Superior temporal gyrus (tissue), 1 donor: ENCODE data around the gene MCM3AP.

Experiments
- DNase-seq: peaks from one replicate; pipeline ENCODE4 v3.0.0-alpha.2; 2016; ENCODE audit errors: extremely low spot score

Gene MCM3AP

DNA sequence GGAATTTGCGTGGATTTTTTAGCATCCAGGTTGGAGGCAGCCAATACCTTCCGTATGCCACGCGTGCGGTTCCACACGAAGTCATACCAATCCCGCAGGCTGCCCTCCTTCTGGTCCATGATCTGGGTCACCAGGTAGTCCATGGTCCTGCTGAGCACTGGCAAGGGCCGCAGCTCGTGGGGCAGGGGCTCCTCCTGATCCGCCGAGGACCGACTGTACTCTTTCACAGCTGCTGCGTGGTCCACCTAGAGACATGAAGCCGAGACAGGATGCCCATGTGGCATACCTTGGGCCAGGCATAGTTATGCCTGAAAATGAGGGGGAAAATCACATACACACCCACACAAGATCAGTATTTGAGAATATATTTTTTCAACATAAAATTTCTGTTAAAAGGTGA lies 12.1 kb downstream of the MCM3AP start:
- no peak for DNase-seq

DNA sequence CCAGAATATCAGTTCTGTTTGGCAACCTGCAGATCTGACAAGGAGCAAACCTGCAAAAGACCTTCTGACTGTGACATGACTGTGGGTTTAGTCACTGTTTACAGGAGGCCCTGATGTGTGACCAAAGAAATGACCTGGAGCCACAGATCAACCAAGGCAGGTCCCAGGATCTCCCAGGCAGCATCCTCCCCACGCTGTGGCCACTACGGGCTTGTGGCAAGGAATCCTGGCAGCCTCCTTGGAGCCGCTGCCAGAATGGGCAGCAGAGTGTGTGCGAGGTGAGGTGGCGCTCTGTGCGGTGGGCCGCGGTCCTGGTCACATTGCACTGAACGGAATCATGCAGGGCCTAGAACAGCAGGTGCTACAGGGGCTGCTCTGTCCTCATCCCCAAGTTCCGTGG lies 15.9 kb downstream of the MCM3AP start:
- no peak for DNase-seq

GRCh38 chr21:46268371-46268770 lies 17.0 kb downstream of the MCM3AP start:
- DNase-seq = no peak

DNA sequence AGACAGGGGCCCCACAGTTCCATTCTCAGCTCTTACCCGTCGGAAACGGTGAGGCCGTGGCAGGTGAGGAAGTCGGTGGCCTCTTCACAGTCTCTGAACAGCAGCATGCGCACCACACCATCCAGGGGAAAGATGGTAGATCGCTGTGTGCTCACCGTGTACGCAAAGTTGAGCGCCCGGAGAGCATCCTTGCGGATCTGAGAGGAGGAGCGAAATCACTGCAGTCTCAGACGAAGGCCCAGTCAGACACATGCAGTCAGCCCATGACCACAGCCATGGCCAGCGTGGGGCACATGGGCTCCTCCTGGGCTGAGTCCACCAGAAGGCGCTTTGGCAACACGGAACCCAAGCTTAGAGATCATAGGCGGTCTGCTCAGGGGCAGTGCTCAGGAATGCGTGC lies 18.5 kb downstream of the MCM3AP start:
- DNase-seq = no peak

- no peak for DNase-seq
Measured at GRCh38 chr21:46265736-46266525, 19.5 kb downstream of the MCM3AP start.

DNA sequence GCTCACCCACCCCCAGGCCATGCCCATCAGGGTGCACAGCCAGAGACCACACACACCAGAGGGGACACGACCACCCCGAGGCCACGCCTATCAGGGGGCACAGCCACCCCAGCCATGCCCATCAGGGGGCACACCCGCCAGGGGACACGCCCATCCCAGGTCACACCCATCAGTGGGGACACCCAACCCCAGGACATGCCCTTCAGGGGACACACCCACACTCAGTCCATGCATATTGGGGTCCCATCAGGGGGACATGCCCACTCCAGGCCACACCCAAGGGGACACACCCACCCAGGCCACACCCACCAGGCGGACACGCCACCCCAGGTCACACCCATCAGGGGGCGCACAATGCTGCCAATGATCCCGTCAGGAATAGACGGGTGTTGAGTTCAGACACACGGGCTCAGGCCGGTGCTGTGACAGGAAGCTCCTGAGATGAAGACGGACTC lies 20.7 kb downstream of the MCM3AP start:
- DNase-seq = no peak

DNA sequence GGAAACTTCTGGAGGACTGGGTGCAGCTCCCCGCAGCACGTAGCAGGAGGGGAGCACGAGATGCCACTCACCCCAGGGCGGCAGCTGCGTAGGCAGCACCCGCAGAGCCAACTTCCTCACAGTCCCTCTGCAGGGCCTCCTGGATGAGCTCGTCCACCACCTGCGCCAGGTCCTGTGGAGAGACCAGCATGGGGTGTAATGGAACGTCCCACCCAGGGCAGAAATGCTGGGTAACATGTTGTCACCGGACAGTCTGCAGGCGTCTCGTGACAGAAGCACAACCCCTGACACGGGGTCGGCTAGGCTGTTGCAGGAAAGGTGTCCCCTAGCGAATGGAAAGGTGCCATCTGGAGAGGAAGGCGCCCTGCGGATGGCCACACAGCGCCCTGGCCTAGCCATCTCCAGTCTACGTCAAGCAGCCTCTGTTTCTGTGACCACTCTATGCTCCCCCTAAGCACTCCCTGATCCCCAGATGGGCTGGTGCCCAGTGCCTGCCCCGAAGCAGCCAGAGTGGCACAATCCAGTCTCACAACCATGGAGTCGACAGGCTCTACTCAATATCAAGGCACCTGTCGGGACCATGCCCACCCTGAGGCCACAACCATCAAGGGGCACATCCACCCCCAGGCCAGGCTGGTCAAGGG lies 21.2 kb downstream of the MCM3AP start:
- DNase-seq = no peak

DNA sequence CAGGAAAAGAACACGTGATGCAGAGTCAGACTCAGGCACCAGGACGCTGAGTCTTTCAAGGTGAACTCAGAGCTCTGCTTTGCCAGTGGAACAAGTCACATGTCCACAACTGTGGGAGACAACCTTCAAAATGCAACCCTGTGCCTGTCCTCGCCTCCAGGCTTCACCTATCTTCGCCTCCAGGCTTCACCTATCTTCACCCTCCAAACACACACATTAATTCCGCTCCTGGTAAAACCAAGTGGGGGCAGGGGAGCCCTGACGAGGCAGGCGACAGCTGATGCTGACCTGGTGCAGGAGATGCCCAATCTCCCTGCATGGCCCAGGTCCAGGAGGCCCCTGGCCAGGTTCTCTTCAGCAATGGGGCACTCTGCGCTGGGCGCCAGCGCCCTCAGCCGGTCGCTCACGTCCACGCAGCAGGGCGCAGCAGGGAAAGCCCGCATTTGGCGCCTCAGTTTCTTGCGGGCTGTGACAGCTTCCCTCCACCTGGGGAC lies 28.9 kb downstream of the MCM3AP start:
- no peak for DNase-seq

GRCh38 chr21:46255758-46256337 lies 29.6 kb downstream of the MCM3AP start:
- no peak for DNase-seq

DNA sequence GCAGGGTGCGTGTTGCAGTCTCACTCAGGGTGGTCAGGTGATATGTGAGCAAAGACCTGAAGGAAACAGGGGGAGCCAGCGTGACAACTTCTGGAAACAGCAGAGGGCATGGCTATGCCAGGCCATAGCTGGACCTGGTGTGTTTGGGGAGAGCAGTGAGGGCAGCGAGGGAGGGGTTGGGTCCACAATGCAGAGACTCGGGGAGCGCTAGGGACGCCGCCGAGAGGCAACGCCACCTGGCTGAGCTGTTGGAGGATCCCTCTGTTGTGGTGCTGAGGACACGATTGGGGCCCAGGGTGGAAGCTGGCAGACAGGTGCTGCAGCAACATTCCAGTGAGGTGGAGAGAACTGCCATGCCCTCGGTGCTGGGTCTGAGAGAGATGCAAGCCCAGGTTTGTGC lies 30.2 kb downstream of the MCM3AP start:
- DNase-seq = no peak

DNA sequence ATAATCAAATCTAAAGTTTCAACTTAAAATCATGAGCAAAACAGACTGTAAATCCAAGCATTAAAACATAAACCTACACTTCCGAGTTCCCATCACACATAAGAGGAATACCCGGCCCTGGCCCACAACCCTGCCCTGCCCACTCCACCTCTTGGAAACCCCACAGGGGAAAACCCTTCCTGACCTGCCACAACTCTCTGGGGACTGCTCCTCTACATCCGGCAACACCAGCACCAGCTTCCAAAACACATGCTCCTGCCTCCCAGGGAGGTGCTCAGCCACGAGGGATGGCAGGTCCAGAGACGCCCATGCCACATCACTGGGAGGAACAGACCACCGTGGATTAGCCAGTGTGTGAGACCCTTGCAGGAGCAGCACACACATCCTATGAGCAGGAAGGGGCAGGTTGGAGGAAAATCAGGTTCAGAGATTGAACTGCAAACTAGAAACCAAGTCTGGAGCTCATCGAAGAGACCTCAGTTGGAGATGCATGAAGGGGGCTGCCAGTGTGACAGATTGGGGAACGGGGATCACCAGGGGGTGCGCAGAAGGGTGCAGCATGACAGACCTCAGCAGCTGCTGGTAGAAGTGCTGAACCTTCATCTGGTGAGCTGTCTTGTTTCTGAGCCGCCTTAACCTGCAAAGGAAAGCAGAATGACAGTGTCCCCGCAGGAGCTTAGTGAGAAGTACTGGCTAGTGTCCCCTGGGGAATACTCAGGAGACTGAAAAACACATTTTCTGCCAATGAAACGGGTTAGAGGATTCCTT lies 31.0 kb downstream of the MCM3AP start:
- no peak for DNase-seq

DNA sequence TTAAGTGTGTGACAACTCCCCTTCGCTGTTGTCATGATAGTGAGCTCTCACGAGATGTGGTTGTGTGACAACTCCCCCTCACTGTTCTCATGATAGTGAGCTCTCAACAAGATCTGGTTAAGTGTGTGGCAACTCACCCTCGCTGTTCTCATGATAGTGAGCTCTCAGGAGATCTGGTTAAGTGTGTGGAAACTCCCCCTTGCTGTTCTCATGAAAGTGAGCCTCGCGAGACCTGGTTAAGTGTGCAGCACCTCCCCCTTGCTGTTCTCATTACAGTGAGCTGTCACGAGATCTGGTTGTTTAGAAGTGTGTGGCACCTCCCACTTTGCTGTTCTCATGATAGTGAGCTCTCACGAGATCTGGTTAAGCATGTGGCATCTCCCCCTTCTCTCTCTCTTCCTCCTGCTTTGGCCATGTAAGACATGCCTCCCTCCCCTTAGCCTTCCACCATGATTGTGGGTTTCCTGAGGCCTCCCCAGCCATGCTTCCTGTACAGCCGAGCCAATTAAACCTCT lies 31.7 kb downstream of the MCM3AP start:
- DNase-seq = no peak

DNA sequence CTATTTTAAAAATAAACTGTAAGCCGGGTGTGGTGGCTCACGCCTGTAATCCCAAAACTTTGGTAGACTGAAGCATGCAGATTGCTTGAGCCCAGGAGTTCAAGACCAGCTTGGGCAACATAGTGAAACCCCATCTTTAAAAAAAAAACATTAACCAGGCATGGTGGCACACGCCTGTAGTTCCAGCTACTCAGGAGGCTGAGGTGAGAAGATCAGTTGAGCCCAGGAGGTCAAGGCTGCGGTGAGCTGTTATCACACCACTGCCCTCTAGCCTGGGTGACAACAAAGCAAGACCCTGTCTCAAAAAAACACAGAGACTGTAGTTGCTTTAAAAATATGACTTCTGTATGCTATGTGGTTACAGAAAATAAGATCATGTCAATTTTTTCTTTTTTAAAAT lies 32.6 kb downstream of the MCM3AP start:
- no peak for DNase-seq

- DNase-seq = no peak
Measured at GRCh38 chr21:46250146-46250725, 35.2 kb downstream of the MCM3AP start.

GRCh38 chr21:46248827-46249226 lies 36.6 kb downstream of the MCM3AP start:
- DNase-seq = no peak

DNA sequence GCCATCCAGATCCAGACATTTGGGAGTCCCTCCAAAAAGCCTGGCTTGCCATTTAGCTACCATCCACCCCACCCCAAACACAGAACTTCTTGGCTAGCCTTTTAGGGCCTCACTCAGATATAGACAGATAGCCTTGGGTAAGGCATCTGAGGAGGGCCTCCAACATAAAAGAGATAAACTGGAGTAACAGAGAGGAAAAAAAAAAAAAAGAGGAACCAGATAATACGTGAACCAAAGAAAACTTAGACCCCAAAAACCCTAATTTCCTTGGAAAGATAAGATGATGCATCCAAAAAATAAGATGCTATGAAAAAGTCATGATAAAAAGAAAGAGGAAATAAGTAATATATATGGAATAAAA lies 37.0 kb downstream of the MCM3AP start:
- no peak for DNase-seq

DNA sequence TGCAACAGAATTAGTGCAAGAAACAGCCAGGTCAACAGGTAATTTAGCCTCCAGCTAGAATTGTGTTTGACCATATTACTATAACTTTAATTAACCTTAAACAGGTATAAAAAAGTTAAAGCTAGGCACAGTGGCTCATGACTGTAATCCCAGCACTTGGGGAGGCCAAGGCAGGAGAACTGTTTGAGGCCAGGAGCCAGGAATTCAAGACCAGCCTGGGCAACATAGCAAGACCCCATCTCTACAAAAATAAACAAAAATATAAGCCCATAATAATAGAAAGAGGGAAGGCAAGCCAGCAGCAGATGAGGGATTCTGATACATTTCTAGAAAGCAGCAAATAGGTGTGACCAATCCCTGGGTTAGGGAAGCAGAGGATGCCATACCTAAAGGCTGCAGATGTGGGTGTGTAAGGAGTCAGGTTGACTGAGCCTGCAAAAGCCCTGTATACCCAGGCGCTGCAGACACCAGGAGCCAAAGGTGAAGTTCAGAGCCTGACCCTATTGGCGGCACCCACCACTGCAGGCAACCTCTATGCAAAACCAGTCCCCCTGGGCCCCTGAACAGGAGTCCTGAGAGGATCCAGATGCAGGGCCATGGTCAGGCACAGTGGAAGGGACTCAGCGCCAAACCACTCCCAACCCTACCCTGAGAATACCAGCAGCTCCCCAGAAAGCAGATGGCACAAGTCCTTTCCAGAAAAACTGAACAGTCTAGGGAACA lies 37.6 kb downstream of the MCM3AP start:
- no peak for DNase-seq

DNA sequence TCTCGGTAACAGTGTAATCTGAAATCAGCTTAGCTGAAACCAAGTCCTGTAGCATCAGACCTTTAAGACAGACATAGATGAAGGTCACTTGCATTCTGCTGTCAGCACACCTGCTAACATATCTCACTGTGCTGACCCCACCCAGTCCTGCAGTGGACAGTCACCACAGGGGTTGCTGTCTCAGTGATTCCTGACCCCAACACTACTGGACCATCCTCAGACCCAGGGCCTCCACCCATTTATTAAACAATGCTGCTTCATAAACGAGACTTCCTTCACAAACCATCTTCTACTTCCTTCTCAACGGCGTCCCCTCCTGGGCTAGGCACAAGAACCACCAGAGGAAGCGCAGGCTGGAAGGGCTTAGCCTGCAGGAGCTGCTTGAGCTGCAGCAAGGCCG lies 39.1 kb downstream of the MCM3AP start:
- DNase-seq = no peak

- DNase-seq = no peak
Measured at GRCh38 chr21:46245213-46245915, 40.0 kb downstream of the MCM3AP start.

GRCh38 chr21:46244602-46245001 lies 40.8 kb downstream of the MCM3AP start:
- DNase-seq = no peak
